ENCODE measurements around the gene NCKAP5.

Gene NCKAP5

GRCh38 chr2:133452583-133452982, 115.7 kb downstream of the NCKAP5 start:
- no peak for DNase-seq

GRCh38 chr2:133452146-133452545, 116.1 kb downstream of the NCKAP5 start:
- DNase-seq: no peak

- no peak for DNase-seq
Measured at GRCh38 chr2:133448195-133448594, 120.1 kb downstream of the NCKAP5 start.

GRCh38 chr2:133447303-133447702, 121.0 kb downstream of the NCKAP5 start:
- no peak for DNase-seq

GRCh38 chr2:133444465-133444864, 123.8 kb downstream of the NCKAP5 start:
- DNase-seq: no peak

- DNase-seq: no peak
Measured at GRCh38 chr2:133442393-133442792, 125.9 kb downstream of the NCKAP5 start.

GRCh38 chr2:133439565-133439920, 128.7 kb downstream of the NCKAP5 start:
- DNase-seq: no peak

- no peak for DNase-seq
Measured at GRCh38 chr2:133438848-133439564, 129.3 kb downstream of the NCKAP5 start.

- DNase-seq: no peak
Measured at GRCh38 chr2:133438026-133438425, 130.2 kb downstream of the NCKAP5 start.

GRCh38 chr2:133437492-133437891, 130.8 kb downstream of the NCKAP5 start:
- no peak for DNase-seq

- no peak for DNase-seq
Measured at GRCh38 chr2:133434959-133435668, 133.1 kb downstream of the NCKAP5 start.

GRCh38 chr2:133433455-133434451, 134.5 kb downstream of the NCKAP5 start:
- no peak for DNase-seq

- no peak for DNase-seq
Measured at GRCh38 chr2:133432778-133433177, 135.5 kb downstream of the NCKAP5 start.

GRCh38 chr2:133431289-133431688, 137.0 kb downstream of the NCKAP5 start:
- no peak for DNase-seq

- DNase-seq: no peak
Measured at GRCh38 chr2:133426791-133427190, 141.5 kb downstream of the NCKAP5 start.

- DNase-seq: no peak
Measured at GRCh38 chr2:133425612-133426011, 142.7 kb downstream of the NCKAP5 start.

GRCh38 chr2:133424876-133425275, 143.4 kb downstream of the NCKAP5 start:
- DNase-seq: no peak

- no peak for DNase-seq
Measured at GRCh38 chr2:133422931-133423351, 145.3 kb downstream of the NCKAP5 start.

- no peak for DNase-seq
Measured at GRCh38 chr2:133421516-133422324, 146.5 kb downstream of the NCKAP5 start.

GRCh38 chr2:133420788-133421187, 147.5 kb downstream of the NCKAP5 start:
- no peak for DNase-seq

- no peak for DNase-seq
Measured at GRCh38 chr2:133418671-133419070, 149.6 kb downstream of the NCKAP5 start.

GRCh38 chr2:133418021-133418420, 150.2 kb downstream of the NCKAP5 start:
- no peak for DNase-seq

All from activated CD4-positive, alpha-beta T cell treated with anti-CD3 and anti-CD28 coated beads for 1 hour (primary cell).